ENCODE data around the gene NIT1.

NIT1 gene

GRCh38 chr1:161117759-161118581 is at the start of gene NIT1, which contains the start of gene PFDN2:
TSS of gene NIT1 (plus strand) at chr1:161118105. CDS start at chr1:161118177, 72 bp downstream.
TSS of gene PFDN2 (minus strand) at chr1:161118037. CDS start at chr1:161118026, 11 bp downstream.
- DNase-seq (ENCODE audit: low read depth in 2 of 2) = peak; percentile 71 to 83

- peak; percentile 71 to 77 for DNase-seq (ENCODE audit: low read depth in 2 of 2)
These were observed 49.3 kb upstream of the NIT1 start for GRCh38 chr1:161068306-161069234.

GRCh38 chr1:161069241-161069640 is 48.7 kb upstream of the NIT1 start:
- no peak for DNase-seq (ENCODE audit: low read depth in 2 of 2)

- peak; percentile 78 to 80 for DNase-seq (ENCODE audit: low read depth in 2 of 2)
These were observed 48.1 kb upstream of the NIT1 start, which contains the start of gene ARHGAP30 for GRCh38 chr1:161069731-161070270. TSS of gene ARHGAP30 (minus strand) at chr1:161069891. CDS start at chr1:161069624, 267 bp downstream.

- no peak for DNase-seq (ENCODE audit: low read depth in 2 of 2)
These were observed 47.1 kb upstream of the NIT1 start for GRCh38 chr1:161070761-161071160.

GRCh38 chr1:161071886-161072371 is 46.0 kb upstream of the NIT1 start:
- DNase-seq (ENCODE audit: low read depth in 2 of 2) = peak in 1 of 2 donors; percentile 43

GRCh38 chr1:161072751-161073449 is 45.0 kb upstream of the NIT1 start:
- no peak for DNase-seq (ENCODE audit: low read depth in 2 of 2)

GRCh38 chr1:161073474-161074121 is 44.3 kb upstream of the NIT1 start:
- no peak for DNase-seq (ENCODE audit: low read depth in 2 of 2)

- no peak for DNase-seq (ENCODE audit: low read depth in 2 of 2)
These were observed 43.1 kb upstream of the NIT1 start for GRCh38 chr1:161074676-161075368.

- no peak for DNase-seq (ENCODE audit: low read depth in 2 of 2)
These were observed 41.5 kb upstream of the NIT1 start for GRCh38 chr1:161076410-161076809.

GRCh38 chr1:161077426-161077825 is 40.5 kb upstream of the NIT1 start:
- DNase-seq (ENCODE audit: low read depth in 2 of 2) = no peak

- no peak for DNase-seq (ENCODE audit: low read depth in 2 of 2)
These were observed 38.3 kb upstream of the NIT1 start for GRCh38 chr1:161079436-161080110.

- no peak for DNase-seq (ENCODE audit: low read depth in 2 of 2)
These were observed 37.2 kb upstream of the NIT1 start for GRCh38 chr1:161080441-161081405.

GRCh38 chr1:161081519-161081918 is 36.4 kb upstream of the NIT1 start:
- DNase-seq (ENCODE audit: low read depth in 2 of 2) = no peak

- DNase-seq (ENCODE audit: low read depth in 2 of 2) = no peak
These were observed 35.4 kb upstream of the NIT1 start for GRCh38 chr1:161082483-161082882.

- DNase-seq (ENCODE audit: low read depth in 2 of 2) = no peak
These were observed 34.7 kb upstream of the NIT1 start for GRCh38 chr1:161082996-161083747.

- DNase-seq (ENCODE audit: low read depth in 2 of 2) = no peak
These were observed 33.9 kb upstream of the NIT1 start for GRCh38 chr1:161083748-161084596.

Data from stimulated activated CD8-positive, alpha-beta memory T cell treated with anti-CD3 and anti-CD28 coated beads, Interleukin-7, amount 100 ng/mL, for 4 hours (primary cell).